ENCODE data around the gene CCDC180. TPM values are rescaled to one million over a fixed set of nuclear protein-coding genes. Genes with fewer than 3 reads are reported as not detected.

CCDC180 gene
- total RNA-seq, 1 donor from 2014 or later: 0.83 TPM

GRCh38 chr9:97299809-97300414 is 7.5 kb upstream of the CCDC180 start:
- intact Hi-C loops (cut with micrococcal nuclease): no loop called here
- H3K27ac Mint-ChIP-seq: no peak overlapping the region
- DNase-seq (ENCODE audit: low spot score): no peak
- H3K4me3 Mint-ChIP-seq: no peak overlapping the region
- H3K4me1 Mint-ChIP-seq (ENCODE audit: low read depth): no peaks in the 10 kb centered on the region
- H3K9me3 Mint-ChIP-seq: peaks cover 22% of the 10 kb centered on the region
- no peaks in the 10 kb centered on the region for H3K36me3 Mint-ChIP-seq (ENCODE audit: low read depth)
- H3K27me3 Mint-ChIP-seq (ENCODE audit: insufficient read depth): peaks cover 2% of the 10 kb centered on the region

- Mint-ChIP-seq H3K9me3 (peaks cover 22% of the 10 kb centered on the region), H3K4me1 (ENCODE audit: low read depth) (no peaks in the 10 kb centered on the region), H3K4me3 (no peak overlapping the region), H3K27me3 (ENCODE audit: insufficient read depth) (peaks cover 2% of the 10 kb centered on the region), H3K27ac (no peak overlapping the region), H3K36me3 (ENCODE audit: low read depth) (no peaks in the 10 kb centered on the region)
- DNase-seq (ENCODE audit: low spot score): no peak
- intact Hi-C loops (cut with micrococcal nuclease): no loop called here
Observed at GRCh38 chr9:97300586-97300985, 6.9 kb upstream of the CCDC180 start.

DNA sequence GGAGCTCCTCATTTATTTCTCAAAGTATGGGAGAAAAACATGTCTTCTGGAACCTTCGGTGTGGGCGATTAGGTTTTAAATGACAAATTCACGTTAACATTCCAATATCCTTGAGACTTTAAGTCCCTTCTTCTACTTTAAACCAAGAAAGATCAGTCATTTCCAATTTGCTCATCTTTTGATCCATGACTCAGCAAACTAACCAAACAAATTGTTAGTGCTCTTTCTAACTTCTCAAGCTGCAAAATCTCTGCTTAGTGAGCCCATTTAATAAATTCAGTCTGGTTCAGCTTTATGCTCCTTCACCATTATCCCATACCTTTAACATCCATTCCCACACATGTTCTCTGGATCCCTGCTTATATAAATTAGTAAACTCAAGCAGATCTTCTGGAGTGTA is 5.5 kb upstream of the CCDC180 start:
- intact Hi-C loops (cut with micrococcal nuclease): no loop called here
- no peaks in the 10 kb centered on the region for H3K36me3 Mint-ChIP-seq (ENCODE audit: low read depth)
- DNase-seq (ENCODE audit: low spot score): no peak
- H3K27ac Mint-ChIP-seq: no peak overlapping the region
- H3K9me3 Mint-ChIP-seq: peaks cover 22% of the 10 kb centered on the region
- no peaks in the 10 kb centered on the region for H3K4me1 Mint-ChIP-seq (ENCODE audit: low read depth)
- H3K4me3 Mint-ChIP-seq: no peak overlapping the region
- H3K27me3 Mint-ChIP-seq (ENCODE audit: insufficient read depth): peaks cover 2% of the 10 kb centered on the region

DNA sequence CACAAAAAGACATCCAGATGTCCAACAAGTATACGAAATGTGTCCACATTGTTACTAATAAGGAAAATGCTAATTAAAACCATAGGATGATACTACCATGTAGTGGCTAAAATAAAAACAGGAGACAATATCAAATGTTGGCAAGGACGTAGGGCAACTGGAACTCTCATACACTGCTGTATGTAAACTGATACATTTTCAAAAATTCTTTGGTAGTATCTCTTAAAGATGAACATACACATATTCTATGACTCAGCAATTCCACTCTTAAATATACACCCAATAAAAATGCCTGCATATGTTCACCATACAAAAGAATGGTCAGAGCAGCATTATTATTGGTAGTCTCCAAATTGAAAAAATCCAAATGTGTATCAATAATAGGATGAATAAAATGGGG is 2.9 kb upstream of the CCDC180 start:
- H3K36me3 Mint-ChIP-seq (ENCODE audit: low read depth): no peaks in the 10 kb centered on the region
- intact Hi-C loops (cut with micrococcal nuclease): no loop called here
- H3K9me3 Mint-ChIP-seq: peaks cover 12% of the 10 kb centered on the region
- H3K4me3 Mint-ChIP-seq: no peak overlapping the region
- DNase-seq (ENCODE audit: low spot score): no peak
- H3K27ac Mint-ChIP-seq: no peak overlapping the region
- H3K4me1 Mint-ChIP-seq (ENCODE audit: low read depth): no peaks in the 10 kb centered on the region
- H3K27me3 Mint-ChIP-seq (ENCODE audit: insufficient read depth): peaks cover 2% of the 10 kb centered on the region

DNA sequence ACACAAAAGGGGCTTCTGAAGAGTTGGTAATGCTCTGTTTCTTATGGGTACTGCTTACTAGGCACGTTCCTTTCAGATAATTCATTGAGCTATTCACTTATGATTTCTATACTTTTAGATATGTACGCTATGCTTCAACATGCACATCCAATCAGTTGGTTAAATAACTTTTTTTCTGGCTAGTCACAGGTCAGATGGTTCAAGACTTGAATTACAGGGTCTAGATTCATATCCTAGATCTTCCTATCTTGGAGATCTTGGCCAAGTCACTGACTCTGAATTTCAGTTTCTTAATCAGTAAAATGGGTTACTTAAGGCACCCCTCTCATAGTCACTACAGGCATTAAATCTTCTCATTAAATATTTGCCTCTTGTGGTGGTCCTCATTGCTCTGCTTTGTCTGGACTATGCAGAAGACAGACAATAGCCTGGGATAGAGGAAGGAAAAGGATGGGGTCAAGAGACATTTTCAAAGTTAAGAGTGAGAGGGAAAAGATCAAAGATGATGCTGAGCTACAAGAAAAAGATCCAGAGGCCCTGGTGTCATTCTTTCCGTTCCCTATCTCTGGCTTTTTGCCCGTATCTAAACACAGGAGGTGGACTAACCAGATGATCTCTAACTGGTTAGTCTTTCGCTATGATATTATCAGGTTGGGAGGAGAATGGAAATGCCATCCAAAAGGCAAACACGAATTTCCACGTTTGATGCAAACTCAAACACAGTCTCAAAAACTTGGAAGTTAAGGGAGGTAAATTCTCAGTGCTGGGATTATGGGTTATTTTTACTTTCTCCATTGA is 1.8 kb upstream of the CCDC180 start:
- Mint-ChIP-seq H3K4me3 (no peak overlapping the region), H3K36me3 (ENCODE audit: low read depth) (no peaks in the 10 kb centered on the region), H3K4me1 (ENCODE audit: low read depth) (no peaks in the 10 kb centered on the region), H3K9me3 (peaks cover 12% of the 10 kb centered on the region), H3K27me3 (ENCODE audit: insufficient read depth) (peaks cover 2% of the 10 kb centered on the region), H3K27ac (no peak overlapping the region)
- no peak for DNase-seq (ENCODE audit: low spot score)
- intact Hi-C loops (cut with micrococcal nuclease): no loop called here

- no peak overlapping the region for H3K27ac Mint-ChIP-seq
- H3K4me3 Mint-ChIP-seq: no peak overlapping the region
- intact Hi-C loops (cut with micrococcal nuclease): no loop called here
- H3K27me3 Mint-ChIP-seq (ENCODE audit: insufficient read depth): peaks cover 1% of the 10 kb centered on the region
- no peak for DNase-seq (ENCODE audit: low spot score)
- H3K4me1 Mint-ChIP-seq (ENCODE audit: low read depth): no peaks in the 10 kb centered on the region
- H3K9me3 Mint-ChIP-seq: peaks cover 2% of the 10 kb centered on the region
- H3K36me3 Mint-ChIP-seq (ENCODE audit: low read depth): no peaks in the 10 kb centered on the region
Observed at GRCh38 chr9:97307091-97307490, 368 bp upstream of the CCDC180 start.

DNA sequence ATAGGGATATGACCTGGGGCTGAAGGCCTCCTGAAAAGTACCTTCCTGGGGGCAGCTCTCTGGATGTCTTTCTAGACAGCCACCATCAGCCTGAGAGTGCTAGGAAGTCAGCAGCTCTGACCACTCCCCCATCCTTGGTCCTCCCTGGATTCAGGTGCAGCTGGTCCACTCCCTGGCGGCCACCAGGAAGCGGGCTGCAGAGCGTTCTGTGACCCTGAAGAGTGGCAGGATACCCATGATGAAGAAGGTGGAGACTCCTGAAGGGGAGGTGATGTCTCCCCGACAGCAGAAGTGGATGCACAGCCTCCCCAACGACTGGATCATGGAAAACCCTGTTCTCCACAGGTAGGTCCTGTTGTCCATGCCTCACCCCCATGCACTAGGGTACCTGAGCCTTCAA is 1.8 kb downstream of the CCDC180 start:
- no peak overlapping the region for H3K27ac Mint-ChIP-seq
- no peak overlapping the region for H3K4me3 Mint-ChIP-seq
- no peaks in the 10 kb centered on the region for H3K4me1 Mint-ChIP-seq (ENCODE audit: low read depth)
- no peak for DNase-seq (ENCODE audit: low spot score)
- H3K36me3 Mint-ChIP-seq (ENCODE audit: low read depth): no peaks in the 10 kb centered on the region
- no peaks in the 10 kb centered on the region for H3K27me3 Mint-ChIP-seq (ENCODE audit: insufficient read depth)
- H3K9me3 Mint-ChIP-seq: no peaks in the 10 kb centered on the region
- intact Hi-C loops (cut with micrococcal nuclease): no loop called here

- Mint-ChIP-seq H3K27me3 (ENCODE audit: insufficient read depth) (no peaks in the 10 kb centered on the region), H3K4me1 (ENCODE audit: low read depth) (no peaks in the 10 kb centered on the region), H3K4me3 (no peak overlapping the region), H3K9me3 (no peaks in the 10 kb centered on the region), H3K27ac (no peak overlapping the region), H3K36me3 (ENCODE audit: low read depth) (no peaks in the 10 kb centered on the region)
- no peak for DNase-seq (ENCODE audit: low spot score)
- intact Hi-C loops (cut with micrococcal nuclease): no loop called here
Observed at GRCh38 chr9:97310023-97310422, 2.6 kb downstream of the CCDC180 start.

DNA sequence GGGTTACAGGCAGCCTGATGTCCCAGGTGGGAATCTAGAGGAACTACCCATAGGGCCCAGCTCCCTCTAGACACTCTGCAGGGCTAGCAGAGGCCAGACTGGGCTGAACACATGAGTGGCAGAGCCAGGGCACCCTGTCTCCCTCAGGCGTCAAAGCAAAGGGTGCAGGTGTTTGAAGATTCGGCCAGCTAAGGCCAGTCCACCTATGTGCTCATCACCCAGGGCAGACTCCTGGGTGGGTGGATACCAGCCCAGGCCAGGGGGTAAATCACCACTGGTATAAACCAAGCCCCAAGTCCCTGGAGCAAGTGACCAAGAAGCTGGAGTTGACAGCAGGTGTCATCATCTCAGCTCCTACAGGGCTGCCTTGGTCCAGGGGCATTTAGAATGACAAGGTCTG is 3.4 kb downstream of the CCDC180 start:
- H3K36me3 Mint-ChIP-seq (ENCODE audit: low read depth): no peaks in the 10 kb centered on the region
- H3K27me3 Mint-ChIP-seq (ENCODE audit: insufficient read depth): no peaks in the 10 kb centered on the region
- no peaks in the 10 kb centered on the region for H3K9me3 Mint-ChIP-seq
- no peak for DNase-seq (ENCODE audit: low spot score)
- intact Hi-C loops (cut with micrococcal nuclease): no loop called here
- no peak overlapping the region for H3K27ac Mint-ChIP-seq
- H3K4me3 Mint-ChIP-seq: no peak overlapping the region
- no peaks in the 10 kb centered on the region for H3K4me1 Mint-ChIP-seq (ENCODE audit: low read depth)

- H3K27me3 Mint-ChIP-seq (ENCODE audit: insufficient read depth): no peaks in the 10 kb centered on the region
- no peaks in the 10 kb centered on the region for H3K36me3 Mint-ChIP-seq (ENCODE audit: low read depth)
- H3K4me1 Mint-ChIP-seq (ENCODE audit: low read depth): no peaks in the 10 kb centered on the region
- no peak overlapping the region for H3K4me3 Mint-ChIP-seq
- no peaks in the 10 kb centered on the region for H3K9me3 Mint-ChIP-seq
- DNase-seq (ENCODE audit: low spot score): no peak
- intact Hi-C loops (cut with micrococcal nuclease): no loop called here
- no peak overlapping the region for H3K27ac Mint-ChIP-seq
Observed at GRCh38 chr9:97311798-97312500, 4.5 kb downstream of the CCDC180 start.

GRCh38 chr9:97312556-97312955 is 5.1 kb downstream of the CCDC180 start:
- Mint-ChIP-seq H3K27me3 (ENCODE audit: insufficient read depth) (no peaks in the 10 kb centered on the region), H3K27ac (no peak overlapping the region), H3K9me3 (no peaks in the 10 kb centered on the region), H3K4me1 (ENCODE audit: low read depth) (no peaks in the 10 kb centered on the region), H3K36me3 (ENCODE audit: low read depth) (no peaks in the 10 kb centered on the region), H3K4me3 (no peak overlapping the region)
- intact Hi-C loops (cut with micrococcal nuclease): no loop called here
- DNase-seq (ENCODE audit: low spot score): no peak

DNA sequence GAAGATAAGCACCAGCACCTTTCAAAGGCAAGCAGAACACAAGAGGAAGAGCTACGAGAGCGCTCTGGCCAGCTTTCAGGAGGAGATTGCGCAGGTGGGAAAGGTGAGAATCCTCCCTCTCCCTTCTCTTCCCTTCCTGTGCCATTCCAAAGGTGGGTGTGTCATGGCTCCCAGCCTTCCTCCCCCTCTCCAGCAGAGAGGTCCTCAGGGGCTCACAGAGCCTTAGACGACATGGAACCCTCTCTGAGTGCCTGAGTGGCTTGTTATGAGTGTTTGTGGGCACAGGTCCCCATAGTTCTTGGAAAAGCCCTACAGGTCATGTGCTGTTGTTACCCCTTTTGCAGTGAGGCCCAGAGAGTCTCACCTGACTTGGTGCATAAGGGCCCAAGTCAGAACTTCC is 5.8 kb downstream of the CCDC180 start:
- intact Hi-C loops (cut with micrococcal nuclease): no loop called here
- no peaks in the 10 kb centered on the region for H3K4me1 Mint-ChIP-seq (ENCODE audit: low read depth)
- no peaks in the 10 kb centered on the region for H3K36me3 Mint-ChIP-seq (ENCODE audit: low read depth)
- H3K27me3 Mint-ChIP-seq (ENCODE audit: insufficient read depth): no peaks in the 10 kb centered on the region
- DNase-seq (ENCODE audit: low spot score): no peak
- no peak overlapping the region for H3K4me3 Mint-ChIP-seq
- H3K9me3 Mint-ChIP-seq: no peaks in the 10 kb centered on the region
- no peak overlapping the region for H3K27ac Mint-ChIP-seq

DNA sequence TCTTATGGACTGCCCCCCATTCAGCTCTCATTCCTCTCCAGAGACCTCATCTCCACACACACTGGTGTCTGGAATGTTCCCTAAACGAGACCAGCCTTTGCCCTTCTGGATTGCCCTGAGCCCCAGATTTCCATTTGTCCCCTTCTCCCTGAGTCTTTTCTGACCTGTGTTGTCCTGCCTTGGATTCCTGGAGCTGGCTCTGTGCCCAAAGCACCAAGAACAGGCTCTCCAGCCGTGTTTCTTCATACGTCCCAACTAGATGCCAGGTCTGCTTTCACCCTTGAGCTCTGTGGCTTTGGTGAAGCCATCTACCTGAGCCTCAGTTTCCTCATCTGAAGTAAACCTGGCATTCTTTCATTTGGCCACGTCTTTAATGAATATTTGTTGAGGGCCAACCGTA is 6.3 kb downstream of the CCDC180 start:
- Mint-ChIP-seq H3K9me3 (no peaks in the 10 kb centered on the region), H3K4me1 (ENCODE audit: low read depth) (no peaks in the 10 kb centered on the region), H3K27ac (no peak overlapping the region), H3K36me3 (ENCODE audit: low read depth) (no peaks in the 10 kb centered on the region), H3K4me3 (no peak overlapping the region), H3K27me3 (ENCODE audit: insufficient read depth) (no peaks in the 10 kb centered on the region)
- no peak for DNase-seq (ENCODE audit: low spot score)
- intact Hi-C loops (cut with micrococcal nuclease): no loop called here

Measured in activated T-helper 1 cell treated with anti-CD3 and anti-CD28 coated beads, Interleukin-12 subunit alpha, Interleukin-12 subunit beta, Interleukin-2, Interleukin-4 antibody, amounts not matched to agents 30 ng/mL and 10 ng/mL and 1 ng/mL, durations not matched to agents 14 hours and 24 hours and 36 hours (primary cell).